ENCODE measurements around the gene LBX1. TPM values are rescaled to one million over a fixed set of nuclear protein-coding genes. Genes with fewer than 3 reads are reported as not detected.

Gene LBX1, protein sequence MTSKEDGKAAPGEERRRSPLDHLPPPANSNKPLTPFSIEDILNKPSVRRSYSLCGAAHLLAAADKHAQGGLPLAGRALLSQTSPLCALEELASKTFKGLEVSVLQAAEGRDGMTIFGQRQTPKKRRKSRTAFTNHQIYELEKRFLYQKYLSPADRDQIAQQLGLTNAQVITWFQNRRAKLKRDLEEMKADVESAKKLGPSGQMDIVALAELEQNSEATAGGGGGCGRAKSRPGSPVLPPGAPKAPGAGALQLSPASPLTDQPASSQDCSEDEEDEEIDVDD
- not detected in 2 replicates for total RNA-seq (2014; rRNA removed; shearing (Covaris generic))
- not detected in 2 replicates for polyA plus RNA-seq (2015; cell fraction: cytosol; rRNA removed)
- not detected in 2 replicates for polyA plus RNA-seq (2015; cell fraction: nucleus; rRNA removed)

- no peak for DNase-seq (ENCODE audit: low read depth, low spot score)
- in situ Hi-C loops (cut with HindIII; ENCODE audit: low pct_unique_long_range_greater_than_20kb, low sequenced_read_pairs) = no loop called here
Measured at GRCh38 chr10:101229266-101230182, at the start of gene LBX1. Gene LBX1 (minus strand): TSS chr10:101229463. CDS start chr10:101228815, 648 bp downstream.

- DNase-seq (ENCODE audit: low read depth, low spot score) = no peak
- in situ Hi-C loops (cut with HindIII; ENCODE audit: low pct_unique_long_range_greater_than_20kb, low sequenced_read_pairs) = no loop called here
Measured at GRCh38 chr10:101273741-101274140, 44.5 kb upstream of the LBX1 start.

DNA sequence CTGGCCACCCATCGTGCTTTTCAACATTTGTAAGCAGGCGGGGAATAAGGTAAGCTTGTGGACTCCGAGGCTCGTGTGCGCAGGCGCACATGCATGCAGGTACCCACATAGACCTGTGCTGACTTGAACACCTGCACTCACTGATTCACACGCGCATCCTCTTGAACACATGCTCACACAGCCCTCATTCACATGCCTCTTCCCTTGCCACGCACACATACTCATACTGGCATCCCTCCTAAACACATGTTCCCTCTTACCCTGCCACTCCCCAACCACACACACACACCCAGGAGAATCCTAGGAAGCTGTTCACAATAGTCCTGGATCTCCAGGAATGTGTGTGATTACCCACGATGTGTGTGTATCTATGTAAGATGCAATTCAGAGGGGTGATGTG is 44.1 kb upstream of the LBX1 start:
- DNase-seq (ENCODE audit: low read depth, low spot score) = no peak
- in situ Hi-C loops (cut with HindIII; ENCODE audit: low pct_unique_long_range_greater_than_20kb, low sequenced_read_pairs) = no loop called here

DNA sequence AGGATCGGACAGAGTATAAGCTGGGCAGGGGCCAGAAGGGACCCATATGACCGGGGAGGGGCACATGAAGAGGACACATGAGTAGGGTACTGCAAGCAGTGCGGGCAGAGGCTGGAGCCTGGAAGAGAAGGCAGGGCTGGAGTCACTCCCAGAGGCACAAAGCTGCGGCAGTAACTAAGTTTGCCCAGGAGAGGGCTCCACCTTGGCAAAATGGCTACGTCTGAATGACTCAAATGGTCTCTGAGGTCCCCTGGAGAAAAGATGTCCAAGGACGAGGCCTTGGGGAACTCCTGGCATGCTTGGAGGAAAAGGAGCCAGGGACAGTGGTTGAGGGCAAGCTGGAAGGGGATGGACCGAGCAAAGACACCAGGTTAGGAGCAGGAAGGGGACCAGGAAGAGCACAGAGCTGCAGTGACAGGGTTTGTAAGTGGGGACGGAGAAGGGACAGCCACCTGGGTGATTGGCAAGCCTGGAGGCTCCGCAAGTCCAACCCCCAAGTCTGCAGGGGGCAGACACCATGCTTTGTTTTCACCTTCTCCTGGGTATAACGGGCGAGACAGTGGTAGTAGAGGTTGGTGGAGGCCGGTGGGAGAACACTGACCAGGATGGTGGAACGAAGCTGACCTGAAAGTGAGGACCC is 43.1 kb upstream of the LBX1 start:
- DNase-seq (ENCODE audit: low read depth, low spot score) = peak; percentile 76
- in situ Hi-C loops (cut with HindIII; ENCODE audit: low pct_unique_long_range_greater_than_20kb, low sequenced_read_pairs) = no loop called here

- in situ Hi-C loops (cut with HindIII; ENCODE audit: low pct_unique_long_range_greater_than_20kb, low sequenced_read_pairs) = no loop called here
- DNase-seq (ENCODE audit: low read depth, low spot score) = no peak
Measured at GRCh38 chr10:101270763-101271162, 41.5 kb upstream of the LBX1 start.

DNA sequence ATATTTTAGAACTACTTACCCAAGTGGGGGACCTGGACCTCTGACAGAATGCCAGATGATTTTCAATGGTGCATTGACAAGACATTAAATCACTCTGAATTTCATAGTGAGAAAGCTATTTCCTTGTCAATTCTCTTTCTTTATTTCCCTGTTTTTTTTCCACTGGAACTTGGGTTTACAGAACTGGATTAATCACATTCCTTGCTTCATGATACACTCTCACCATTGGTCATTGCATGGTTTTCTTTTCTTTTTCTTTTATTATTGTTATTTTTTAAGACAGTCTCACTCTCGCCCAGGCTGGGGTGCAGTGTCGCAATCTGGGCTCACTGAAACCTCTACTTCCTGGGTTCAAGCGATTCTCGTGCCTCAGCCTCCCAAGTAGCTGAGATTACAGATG is 38.5 kb upstream of the LBX1 start:
- in situ Hi-C loops (cut with HindIII; ENCODE audit: low pct_unique_long_range_greater_than_20kb, low sequenced_read_pairs) = no loop called here
- DNase-seq (ENCODE audit: low read depth, low spot score) = no peak

GRCh38 chr10:101267290-101267680 is 38.0 kb upstream of the LBX1 start:
- no peak for DNase-seq (ENCODE audit: low read depth, low spot score)

GRCh38 chr10:101266381-101267289 is 37.4 kb upstream of the LBX1 start:
- in situ Hi-C loops (cut with HindIII; ENCODE audit: low pct_unique_long_range_greater_than_20kb, low sequenced_read_pairs) = no loop called here
- DNase-seq (ENCODE audit: low read depth, low spot score) = no peak

More at GRCh38 chr10:101267290-101267680, 38.0 kb upstream of the LBX1 start:
- in situ Hi-C loops (cut with HindIII; ENCODE audit: low pct_unique_long_range_greater_than_20kb, low sequenced_read_pairs) = no loop called here

GRCh38 chr10:101263150-101263752 is 34.0 kb upstream of the LBX1 start:
- DNase-seq (ENCODE audit: low read depth, low spot score) = no peak
- in situ Hi-C loops (cut with HindIII; ENCODE audit: low pct_unique_long_range_greater_than_20kb, low sequenced_read_pairs) = no loop called here

- no peak for DNase-seq (ENCODE audit: low read depth, low spot score)
- in situ Hi-C loops (cut with HindIII; ENCODE audit: low pct_unique_long_range_greater_than_20kb, low sequenced_read_pairs) = no loop called here
Measured at GRCh38 chr10:101262147-101262546, 32.9 kb upstream of the LBX1 start.

DNA sequence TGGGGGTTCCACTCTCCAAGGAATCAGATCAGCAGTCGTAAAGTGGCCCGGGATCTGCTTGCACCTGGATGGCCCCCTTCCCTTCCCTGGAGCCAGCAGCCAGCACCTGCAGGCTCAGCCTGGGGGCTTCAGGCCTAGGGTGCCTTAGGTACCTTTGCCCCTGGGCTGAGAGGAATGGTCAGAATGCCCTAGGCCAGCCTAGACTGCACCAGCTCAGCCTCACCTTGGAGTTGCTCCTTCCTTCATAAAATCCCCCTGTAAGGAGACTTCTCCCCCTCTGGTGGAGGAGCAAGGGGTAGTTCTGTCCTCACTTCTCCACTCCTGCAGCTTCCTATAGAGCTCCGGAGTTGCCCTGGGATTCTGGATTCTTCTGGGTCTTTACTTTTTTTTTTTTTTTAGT is 32.4 kb upstream of the LBX1 start:
- DNase-seq (ENCODE audit: low read depth, low spot score) = no peak
- in situ Hi-C loops (cut with HindIII; ENCODE audit: low pct_unique_long_range_greater_than_20kb, low sequenced_read_pairs) = no loop called here

DNA sequence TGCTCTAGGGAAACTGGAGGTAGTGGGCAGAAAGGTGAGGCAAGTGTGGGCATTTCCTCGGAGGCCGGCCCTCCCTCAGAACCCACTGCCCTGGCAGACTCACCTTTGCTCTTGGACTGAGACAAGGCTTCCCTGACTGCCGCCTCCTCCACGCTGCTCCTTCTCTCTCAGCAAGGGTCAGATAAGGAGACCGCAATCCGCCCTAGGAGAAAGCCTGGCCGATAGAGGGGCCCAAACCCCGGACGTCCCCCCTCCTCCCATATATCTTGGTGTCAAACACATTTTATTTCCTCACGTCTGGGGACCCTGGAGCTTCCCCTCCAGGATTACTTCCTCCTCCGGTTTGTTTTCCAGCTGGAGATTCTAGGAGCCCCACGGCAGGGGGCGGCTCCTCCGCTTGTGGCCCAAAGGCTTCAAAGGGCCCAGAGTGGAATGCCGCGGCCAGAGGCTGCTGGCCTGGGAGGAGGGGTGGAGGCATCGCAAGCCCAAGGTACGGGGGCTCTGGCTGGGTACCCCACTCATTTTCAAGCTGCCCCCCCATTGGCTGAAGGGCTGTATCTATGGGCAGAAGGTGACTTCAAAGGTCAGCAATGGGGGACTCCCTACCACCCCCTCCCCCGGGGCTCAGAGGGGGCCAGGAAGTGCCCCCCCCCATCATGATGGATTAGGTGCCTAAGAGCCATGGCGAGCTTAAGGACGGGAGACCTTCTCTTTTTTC is 31.7 kb upstream of the LBX1 start:
- DNase-seq (ENCODE audit: low read depth, low spot score) = no peak
- in situ Hi-C loops (cut with HindIII; ENCODE audit: low pct_unique_long_range_greater_than_20kb, low sequenced_read_pairs) = no loop called here

DNA sequence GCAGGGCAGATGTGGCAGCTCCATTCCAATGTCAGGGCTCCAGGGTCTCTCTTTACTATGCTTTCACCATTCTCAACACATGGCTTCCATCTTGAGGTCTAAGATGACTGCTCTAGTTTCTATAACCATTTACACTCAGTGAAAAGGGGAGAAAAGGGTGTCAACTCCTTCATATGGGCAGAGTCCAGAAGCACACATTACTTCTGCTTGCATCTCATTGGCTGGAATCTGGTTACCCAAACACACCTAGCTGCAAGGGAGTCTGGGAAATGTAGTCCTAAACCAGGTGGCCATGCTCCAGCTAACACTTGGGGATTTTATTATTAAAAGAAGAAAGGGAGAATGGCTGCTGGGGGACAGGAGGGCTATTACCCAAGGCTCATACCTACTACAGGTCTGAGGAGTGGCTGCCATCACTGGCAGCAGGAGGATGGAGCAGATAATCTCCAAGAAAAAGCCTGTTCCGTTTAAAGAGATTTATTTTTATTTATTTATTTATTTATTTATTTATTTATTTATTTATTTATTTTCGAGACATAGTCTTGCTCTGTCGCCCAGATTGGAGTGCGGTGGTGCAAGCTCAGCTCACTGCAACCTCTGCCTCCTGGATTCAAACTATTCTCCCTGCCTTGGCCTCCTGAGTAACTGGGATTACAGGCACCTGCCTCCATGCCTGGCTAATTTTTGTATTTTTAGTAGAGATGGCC is 29.1 kb upstream of the LBX1 start:
- DNase-seq (ENCODE audit: low read depth, low spot score) = peak; percentile 66
- in situ Hi-C loops (cut with HindIII; ENCODE audit: low pct_unique_long_range_greater_than_20kb, low sequenced_read_pairs) = no loop called here

GRCh38 chr10:101257491-101257890 is 28.2 kb upstream of the LBX1 start:
- no peak for DNase-seq (ENCODE audit: low read depth, low spot score)
- in situ Hi-C loops (cut with HindIII; ENCODE audit: low pct_unique_long_range_greater_than_20kb, low sequenced_read_pairs) = no loop called here

DNA sequence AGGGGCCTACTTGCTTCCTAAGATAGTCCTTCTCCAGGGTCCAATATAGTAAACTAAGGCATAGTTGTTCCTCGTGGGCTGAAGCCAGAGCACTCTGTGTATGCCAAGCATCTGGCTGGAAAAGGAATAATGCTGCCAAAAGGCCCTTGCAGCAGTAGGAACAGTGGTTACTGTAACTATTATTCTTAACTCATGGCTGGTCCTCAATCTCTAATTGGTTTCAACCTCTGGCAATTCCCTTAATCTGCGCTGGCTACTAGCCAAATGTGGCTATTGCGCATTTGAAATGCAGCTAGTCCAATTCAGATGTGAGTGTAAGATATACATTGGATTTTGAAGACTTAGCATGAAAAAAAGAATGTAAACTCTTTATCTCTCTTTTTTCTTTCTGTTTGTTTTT is 27.8 kb upstream of the LBX1 start:
- in situ Hi-C loops (cut with HindIII; ENCODE audit: low pct_unique_long_range_greater_than_20kb, low sequenced_read_pairs) = no loop called here
- DNase-seq (ENCODE audit: low read depth, low spot score) = no peak

DNA sequence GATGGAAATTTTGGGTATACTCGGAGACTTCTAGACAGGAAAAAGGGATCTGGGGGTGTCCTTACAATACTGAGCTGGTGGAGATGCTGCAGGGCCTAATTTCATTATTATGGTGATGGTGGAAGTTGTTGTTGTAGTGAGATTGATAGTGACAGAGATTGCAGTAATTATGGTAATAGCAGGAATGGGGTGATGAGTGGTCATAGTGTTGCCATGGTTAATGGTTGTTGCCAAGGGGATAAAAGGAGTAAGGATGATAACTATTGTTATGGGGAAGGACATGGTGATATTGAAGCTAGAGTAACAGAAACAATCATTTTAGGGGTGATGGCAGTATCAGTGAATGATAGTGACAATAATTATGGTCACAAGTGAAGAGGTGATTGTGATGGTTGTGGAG is 27.1 kb upstream of the LBX1 start:
- in situ Hi-C loops (cut with HindIII; ENCODE audit: low pct_unique_long_range_greater_than_20kb, low sequenced_read_pairs) = no loop called here
- DNase-seq (ENCODE audit: low read depth, low spot score) = no peak

Measured in SK-MEL-5 (cell line).